ENCODE data around the gene PPP2R5C.
"Not testable (repeated sequence)": the region's sequence is repeated elsewhere in the genome, so short reads cannot be mapped to it uniquely, and the experiment has no call there.

DNA sequence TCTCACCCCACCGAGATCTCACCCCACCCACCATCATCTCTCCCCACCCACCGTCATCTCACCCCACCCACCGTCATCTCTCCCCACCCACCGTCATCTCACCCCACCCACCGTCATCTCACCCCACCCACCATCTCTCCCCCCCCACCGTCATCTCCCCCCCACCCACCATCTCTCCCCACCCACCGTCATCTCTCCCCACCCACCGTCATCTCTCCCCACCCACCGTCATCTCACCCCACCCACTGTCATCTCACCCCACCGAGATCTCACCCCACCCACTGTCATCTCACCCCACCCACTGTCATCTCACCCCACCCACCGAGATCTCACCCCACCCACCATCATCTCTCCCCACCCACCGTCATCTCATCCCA, 49.7 kb upstream of the PPP2R5C start:
- TF ChIP-seq, protein P1, sequence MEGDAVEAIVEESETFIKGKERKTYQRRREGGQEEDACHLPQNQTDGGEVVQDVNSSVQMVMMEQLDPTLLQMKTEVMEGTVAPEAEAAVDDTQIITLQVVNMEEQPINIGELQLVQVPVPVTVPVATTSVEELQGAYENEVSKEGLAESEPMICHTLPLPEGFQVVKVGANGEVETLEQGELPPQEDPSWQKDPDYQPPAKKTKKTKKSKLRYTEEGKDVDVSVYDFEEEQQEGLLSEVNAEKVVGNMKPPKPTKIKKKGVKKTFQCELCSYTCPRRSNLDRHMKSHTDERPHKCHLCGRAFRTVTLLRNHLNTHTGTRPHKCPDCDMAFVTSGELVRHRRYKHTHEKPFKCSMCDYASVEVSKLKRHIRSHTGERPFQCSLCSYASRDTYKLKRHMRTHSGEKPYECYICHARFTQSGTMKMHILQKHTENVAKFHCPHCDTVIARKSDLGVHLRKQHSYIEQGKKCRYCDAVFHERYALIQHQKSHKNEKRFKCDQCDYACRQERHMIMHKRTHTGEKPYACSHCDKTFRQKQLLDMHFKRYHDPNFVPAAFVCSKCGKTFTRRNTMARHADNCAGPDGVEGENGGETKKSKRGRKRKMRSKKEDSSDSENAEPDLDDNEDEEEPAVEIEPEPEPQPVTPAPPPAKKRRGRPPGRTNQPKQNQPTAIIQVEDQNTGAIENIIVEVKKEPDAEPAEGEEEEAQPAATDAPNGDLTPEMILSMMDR (IDR thresholded peaks at IDR 0.05; ENCODE audit: low read depth, low read length, poor library complexity, severe bottlenecking): not testable (repeated sequence)
- not testable (repeated sequence) for TF ChIP-seq EZH2phosphoT487 (IDR thresholded peaks at IDR 0.05; ENCODE audit: borderline replicate concordance, low read length)

All from DOHH2 (cell line).